Measurements from ENCODE around the gene MAD2L2.

MAD2L2 gene

DNA sequence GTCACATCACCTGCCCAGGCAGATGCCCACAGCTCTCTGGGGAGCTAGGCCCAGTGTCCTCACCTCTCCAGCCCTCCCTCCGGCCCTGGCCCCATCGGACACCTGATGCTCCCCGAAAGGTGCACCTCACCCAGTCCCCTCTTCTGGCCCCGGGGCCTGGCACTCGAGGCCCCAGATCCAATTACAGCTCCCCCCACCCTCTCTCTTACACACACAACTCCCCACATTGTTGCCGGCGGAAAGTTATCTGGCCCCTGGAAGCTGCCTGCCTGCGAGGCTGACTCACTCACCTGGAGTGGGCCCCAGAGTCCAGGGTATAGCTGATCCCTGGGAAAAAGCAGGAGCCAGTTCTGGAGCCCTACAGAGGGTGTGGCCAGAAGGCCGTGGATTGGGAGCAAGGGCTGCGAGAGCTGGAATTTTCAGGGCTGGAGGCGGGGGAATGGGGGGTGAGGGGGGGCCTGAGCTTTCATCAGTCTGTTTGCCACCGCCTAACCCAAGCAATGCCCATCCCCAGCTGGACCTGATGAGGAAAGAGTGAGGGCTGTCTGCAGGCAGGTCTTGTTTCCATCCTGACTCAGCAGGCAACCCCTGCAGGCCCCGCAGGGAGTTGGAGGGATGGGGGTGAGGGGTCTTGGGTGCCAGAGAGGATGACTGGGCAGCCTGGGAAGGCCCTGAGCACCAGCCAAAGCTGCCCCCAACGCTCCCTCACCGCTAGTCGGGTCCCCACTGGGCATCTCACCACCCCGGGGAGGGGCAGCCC lies 27.7 kb downstream of the MAD2L2 start:
- no peak for DNase-seq (ENCODE audit: low read depth)

DNA sequence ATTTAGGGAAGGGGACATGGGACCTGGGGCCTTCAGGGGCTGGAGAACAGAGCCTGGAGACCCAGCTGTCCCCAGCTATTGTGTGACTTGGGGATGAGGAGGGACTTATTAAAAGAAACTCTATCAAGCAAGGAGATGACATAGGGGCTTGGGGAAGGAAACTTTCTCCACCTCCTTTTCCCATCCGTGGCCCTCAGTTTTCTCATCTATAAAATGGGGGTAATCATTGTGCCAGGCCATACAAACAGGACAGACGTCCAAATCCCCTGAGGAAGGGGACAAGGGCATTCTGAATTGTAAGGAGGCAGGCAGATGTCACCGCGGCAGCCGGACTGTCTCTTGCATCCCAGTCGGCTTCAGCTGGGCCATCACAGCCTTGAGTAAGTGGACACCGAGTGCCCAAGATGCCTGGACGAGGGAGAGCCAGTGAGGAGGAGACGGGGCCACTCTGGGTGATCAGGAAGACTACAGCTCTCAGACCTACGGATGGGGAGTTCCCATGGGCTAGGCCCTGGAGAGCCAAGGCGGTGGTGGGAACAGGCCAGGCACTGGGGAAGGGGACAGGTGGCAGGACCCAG lies 28.7 kb downstream of the MAD2L2 start:
- DNase-seq (ENCODE audit: low read depth), result no peak

DNA sequence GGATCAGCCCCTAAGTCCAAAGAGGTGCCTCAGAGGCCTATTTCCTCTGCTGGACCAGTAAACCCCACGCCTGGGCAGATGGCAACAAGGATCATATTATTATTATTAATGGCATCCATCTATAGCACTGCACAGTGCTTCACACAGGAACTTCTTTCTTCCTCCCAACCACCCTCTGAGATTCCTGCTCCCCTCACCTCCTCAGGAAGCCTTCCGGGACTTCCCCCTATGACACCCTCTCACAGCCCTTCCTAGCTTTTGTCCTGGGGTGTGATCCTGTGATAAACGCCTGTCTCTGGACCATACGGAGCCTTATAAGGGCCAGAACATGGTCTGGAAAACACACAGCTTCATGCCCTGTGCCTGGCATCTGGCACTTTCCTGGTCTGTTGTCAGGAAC lies 29.9 kb downstream of the MAD2L2 start:
- DNase-seq (ENCODE audit: low read depth), result no peak

DNA sequence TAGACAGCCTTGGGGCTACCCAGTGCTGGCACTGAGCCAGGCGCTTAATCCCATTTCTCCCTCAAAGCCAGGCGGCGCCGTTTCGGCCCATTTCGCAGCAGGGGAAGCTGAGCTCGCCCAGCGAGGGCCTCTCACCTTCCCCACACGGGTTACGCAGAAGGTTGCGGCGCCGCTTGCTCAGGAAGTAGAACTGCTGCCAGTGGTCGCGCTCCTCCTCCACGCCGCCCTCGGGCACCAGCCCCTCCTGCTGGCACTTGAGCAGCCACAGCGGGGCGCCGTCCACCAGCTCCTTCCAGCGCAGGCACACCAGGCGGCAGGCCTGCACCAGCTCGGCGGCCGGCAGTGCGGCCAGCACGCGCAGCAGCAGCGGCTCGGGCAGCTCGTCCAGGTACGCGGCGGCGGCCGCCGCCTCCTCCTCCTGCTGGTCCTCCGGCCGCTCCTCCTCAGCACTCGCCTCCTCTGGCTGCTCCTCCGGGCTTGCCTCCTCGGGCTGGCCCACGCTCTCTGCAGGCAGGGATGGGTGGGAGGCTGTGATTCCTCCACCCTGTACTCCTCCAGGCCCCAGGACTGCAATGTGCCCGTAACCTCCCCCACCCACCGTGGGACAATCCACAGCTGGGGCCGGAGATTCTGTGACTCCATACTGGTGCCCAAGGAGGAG lies 30.5 kb downstream of the MAD2L2 start:
- DNase-seq (ENCODE audit: low read depth), result peak; percentile 67

DNA sequence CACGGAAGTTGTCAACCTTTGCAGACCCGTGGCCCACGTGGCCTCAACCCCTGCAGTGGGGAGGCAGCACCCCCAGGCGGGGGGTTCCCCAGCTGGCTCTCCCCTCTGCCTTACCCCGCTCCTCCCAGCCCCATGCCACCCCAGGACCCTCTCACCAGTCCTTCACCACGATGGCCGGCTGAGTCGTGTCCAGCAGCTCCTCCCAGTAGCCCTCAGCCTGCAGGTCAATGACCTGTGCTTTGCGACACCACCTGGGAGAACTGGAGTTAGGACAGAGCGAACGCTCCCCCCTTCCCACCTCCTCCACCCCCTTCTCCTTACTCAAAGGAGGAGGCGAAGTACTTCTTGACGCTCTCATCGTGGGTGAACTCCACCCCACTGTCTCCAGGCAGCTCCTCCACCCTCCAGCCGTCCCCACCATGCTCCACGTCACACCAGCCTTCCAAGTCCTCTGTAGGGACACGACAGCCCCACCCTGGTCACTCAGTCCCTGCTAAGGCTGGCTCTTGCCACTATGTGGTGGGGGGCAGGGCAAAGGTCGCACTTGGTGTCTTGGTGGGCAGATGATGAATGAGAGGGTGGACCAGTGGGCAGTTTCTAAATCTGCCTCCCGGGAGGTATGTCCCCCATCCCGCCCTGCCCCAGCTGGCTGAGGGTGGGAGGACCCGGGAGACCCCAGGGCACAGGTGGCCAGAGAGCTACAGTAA lies 31.2 kb downstream of the MAD2L2 start:
- no peak for DNase-seq (ENCODE audit: low read depth)

DNA sequence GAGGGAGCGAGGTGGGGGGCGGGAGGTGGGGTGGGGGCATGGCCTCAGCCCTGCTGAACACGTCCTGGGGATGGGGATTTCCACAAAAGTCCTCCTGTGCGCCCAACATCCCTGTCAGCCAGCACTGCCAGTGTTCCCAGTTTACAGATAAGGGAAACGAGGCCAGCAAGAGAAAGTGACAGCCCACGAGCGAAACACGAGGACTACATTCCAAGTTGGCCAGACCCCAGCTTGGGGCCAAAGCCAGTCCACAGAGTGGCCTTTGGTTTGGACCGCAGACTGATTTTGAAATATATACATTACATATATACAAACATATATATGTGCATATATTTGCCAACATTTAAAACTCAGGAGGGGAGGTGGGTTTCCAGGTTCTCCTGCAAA lies 31.7 kb downstream of the MAD2L2 start:
- DNase-seq (ENCODE audit: low read depth), result no peak

DNA sequence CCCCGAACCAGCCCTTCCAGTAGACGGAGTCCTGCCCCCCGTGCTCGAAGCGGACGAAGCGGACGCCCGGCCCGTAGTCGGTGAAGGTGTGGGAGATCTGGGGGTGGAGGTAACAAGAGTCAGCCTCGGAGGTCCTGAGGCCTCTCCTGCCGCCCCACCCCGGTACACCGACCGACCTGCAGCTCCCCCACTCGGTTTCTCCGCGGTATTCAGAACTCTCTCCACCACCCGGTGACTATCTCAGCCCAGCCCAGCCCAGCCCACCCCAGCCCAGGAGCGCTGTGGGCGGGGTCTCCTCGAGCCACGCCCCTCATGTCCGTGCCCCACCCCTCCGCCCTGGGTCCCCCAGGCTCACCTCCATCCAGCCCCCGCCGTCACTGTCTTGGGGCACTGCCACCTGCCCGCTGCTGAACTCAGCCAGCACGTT lies 32.2 kb downstream of the MAD2L2 start:
- DNase-seq (ENCODE audit: low read depth), result peak; percentile 26

DNA sequence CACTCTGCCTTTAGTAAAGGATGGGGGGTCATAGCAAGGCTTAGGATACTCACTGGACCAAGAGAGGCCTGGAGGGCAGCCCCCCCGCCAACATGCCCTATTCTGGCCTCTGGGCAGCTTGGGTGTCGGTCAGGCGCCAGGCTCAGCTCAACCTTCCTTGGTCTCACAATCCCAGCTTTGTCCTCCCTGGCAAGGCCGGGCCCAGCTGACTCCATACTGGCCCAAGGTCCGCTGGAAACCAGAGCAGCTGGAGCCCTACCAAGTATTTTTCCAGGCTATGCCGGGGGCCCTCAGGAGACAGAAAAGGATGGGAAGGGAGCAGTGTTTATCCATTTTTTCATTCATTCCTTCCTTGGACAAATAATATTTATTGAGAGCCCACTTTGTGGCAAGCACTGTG lies 32.9 kb downstream of the MAD2L2 start:
- DNase-seq (ENCODE audit: low read depth), result no peak

DNA sequence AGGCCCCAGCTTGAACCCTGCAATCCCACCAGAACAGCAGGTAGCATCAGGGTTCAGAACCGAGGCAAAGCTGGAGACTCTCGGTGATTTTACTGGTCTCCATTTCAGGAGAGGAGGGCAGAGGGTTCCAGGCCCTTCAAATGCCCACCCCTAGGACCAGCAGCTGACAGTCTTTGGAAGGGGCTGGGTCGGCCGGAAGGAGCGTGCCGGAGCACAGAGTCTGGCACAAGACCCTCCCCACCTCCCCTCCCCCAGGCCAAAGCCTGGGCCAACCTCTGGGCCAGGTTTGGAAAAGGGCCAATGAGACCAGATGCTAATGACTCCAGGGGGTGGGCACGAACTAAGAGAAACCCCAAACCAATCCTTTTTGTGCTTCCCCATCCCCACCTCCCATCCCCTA lies 33.6 kb downstream of the MAD2L2 start:
- no peak for DNase-seq (ENCODE audit: low read depth)

DNA sequence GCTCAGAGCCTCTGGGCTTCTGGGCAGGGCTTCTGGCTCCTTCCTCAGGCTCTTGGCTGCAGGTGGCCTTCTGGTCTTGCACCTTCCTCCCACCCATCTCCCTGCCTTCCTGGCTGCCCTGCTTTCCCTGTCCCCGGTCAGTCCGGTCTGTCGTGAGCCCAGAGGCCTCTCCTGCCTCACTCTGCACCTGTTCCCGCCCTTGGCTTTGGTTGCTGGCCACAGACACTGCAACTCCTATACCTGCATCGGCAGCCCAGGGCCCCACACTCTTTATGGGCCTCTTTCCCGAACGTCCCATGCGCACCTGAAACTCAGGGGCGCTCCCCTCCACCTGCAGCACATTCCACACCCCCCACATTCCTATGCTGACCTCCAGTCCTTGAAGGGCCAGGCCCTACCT lies 34.6 kb downstream of the MAD2L2 start:
- no peak for DNase-seq (ENCODE audit: low read depth)

DNA sequence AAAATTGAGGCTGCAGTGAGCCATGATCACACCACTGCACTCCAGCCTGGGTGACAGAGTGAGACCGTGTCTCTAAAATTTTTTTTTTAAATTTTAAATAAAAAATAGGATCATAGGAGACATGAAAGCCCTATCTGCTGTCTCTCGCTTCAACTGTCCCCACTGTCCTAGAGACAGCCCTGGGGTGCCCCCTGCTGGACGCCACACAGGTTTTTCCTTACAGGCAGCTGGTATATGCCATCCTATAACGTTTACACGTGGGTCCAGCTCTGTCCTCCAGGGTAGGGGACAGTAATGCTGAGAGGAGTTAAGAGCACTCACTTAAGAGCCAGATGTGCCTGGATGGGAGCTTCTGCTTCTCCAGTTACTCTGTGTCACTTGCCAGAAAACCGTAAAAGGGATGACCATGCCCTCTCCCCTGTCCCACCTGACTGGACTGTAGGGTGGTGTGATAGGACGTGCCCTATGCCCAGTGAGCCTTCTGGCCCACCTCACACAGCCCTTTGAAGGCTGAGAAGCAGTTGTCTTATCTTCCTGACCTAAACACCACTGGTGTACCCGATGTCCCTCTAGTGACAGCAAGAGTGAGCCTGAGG lies 35.2 kb downstream of the MAD2L2 start:
- DNase-seq (ENCODE audit: low read depth), result peak; percentile 70

DNA sequence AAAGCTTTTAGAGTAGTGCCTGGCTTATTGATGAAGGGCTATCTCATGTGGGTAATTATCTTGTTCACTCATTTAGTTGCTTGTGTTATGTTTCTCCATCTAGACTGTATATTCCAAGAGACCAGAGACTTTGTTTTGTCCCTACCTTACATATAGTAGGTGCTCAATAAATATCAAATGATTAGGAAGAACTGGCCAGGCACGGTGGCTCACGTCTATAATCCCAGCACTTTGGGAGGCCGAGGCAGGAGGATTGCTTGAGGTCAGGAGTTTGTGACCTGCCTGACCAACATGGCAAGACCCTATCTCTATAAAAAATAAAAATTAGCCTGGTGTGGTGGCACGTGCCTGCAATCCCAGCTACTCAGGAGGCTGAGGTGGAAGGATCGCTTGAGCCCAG lies 35.7 kb downstream of the MAD2L2 start:
- no peak for DNase-seq (ENCODE audit: low read depth)

DNA sequence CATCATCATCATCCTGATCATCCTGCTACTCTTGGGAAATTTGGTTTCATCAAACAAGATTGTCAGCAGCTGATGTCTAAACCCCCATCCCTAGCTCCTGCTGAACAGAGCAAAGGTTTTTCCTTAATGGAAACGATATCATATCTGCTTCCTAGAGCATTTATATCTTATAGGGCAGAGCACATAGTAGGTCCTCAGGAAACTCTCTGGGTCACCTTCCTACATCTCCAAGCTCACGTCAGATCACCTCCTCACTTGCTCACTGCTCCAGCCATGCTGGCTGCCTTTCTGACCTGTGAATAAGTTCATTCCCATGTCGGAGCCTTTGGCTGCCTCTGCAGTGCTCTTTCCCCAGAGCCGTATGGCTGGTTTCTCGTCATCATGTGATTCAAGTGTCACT lies 37.2 kb downstream of the MAD2L2 start:
- no peak for DNase-seq (ENCODE audit: low read depth)

DNA sequence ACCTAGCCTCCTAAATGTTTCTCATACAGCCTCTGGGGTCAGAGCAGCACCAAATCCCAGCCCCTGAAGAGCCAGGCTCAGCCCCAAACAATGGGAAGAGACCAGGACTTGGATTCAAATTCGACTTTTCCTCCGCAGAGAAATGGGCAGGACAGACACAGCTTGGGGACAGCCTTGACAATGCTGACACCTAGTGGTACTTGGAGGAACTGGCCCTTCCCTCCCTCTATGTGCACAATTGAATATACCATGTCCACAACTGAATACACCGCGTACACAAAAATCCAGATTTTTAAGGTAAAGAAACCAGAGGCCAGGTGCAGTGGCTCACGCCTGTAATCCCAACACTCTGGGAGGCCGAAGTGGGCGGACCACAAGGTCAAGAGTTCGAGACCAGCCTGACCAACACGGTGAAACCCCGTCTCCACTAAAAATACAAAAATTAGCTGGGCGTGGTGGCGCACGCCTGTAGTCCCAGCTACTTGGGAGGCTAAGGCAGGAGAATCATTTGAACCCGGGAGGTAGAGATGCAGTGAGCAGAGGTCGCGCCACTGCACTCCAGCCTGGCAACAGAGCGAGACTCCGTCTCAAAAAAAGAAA lies 38.4 kb downstream of the MAD2L2 start:
- peak; percentile 56 for DNase-seq (ENCODE audit: low read depth)

DNA sequence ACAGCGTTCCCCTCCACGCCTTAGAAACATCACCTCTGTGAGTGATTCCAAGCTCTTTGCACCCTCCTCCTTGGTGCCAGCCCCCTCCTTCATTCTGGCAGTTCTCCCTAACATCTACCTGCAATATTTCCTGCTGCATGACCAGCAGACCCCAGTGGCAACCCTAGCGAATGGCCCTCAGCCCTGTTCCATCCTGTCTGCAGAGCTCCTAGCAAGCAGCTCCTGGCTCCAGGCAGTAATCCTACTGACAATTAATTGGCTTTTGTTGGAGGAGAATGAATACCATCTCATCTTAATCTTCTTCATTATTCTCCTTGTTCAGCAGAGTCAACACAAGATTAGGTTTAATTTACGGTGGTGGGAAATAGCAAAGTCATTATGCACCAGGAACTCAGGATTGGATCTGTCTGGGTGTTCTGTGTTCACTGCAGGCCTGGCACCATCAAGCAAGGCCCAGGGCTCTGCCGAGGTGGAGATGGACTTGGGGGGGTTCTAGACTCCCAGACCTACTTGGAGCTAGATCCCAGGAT lies 39.1 kb downstream of the MAD2L2 start:
- no peak for DNase-seq (ENCODE audit: low read depth)

DNA sequence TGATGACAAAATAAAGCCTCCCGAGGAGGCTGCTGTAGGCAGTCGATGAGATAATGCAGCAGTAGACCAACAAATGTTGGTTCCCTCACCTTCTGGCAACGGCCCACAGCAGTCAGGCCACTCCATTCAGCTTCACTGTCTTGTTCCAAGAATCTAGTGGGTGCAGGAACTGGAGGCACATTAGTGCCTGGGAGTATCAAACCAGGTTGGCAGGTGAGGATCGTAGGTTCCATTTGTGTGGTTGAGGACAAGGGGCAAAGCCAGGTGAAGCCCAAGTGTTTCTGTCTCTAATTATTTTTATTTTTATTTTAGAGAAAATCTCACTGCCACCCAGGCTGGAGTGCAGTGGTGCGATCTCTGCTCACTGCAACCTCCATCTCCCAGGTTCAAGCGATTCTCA lies 40.0 kb downstream of the MAD2L2 start:
- DNase-seq (ENCODE audit: low read depth), result no peak

DNA sequence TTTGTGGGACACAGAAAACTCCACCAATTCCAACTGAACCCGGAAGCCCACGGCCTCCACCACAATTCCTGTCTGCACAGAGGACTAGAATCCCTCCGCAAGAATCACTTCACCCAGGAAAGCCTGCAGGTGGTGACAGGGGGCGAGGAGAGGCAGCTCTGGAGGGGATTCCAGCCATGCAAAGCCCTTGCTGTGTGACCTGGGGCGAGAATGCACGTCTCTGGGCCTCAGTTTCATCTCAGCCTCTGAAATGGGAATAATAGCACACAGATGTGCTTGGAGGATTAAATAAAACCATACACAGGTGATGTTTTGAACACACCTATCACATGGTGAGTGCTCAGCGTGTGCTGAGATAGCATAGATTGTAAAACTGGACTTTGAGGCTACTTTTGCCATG lies 40.8 kb downstream of the MAD2L2 start:
- DNase-seq (ENCODE audit: low read depth), result no peak

DNA sequence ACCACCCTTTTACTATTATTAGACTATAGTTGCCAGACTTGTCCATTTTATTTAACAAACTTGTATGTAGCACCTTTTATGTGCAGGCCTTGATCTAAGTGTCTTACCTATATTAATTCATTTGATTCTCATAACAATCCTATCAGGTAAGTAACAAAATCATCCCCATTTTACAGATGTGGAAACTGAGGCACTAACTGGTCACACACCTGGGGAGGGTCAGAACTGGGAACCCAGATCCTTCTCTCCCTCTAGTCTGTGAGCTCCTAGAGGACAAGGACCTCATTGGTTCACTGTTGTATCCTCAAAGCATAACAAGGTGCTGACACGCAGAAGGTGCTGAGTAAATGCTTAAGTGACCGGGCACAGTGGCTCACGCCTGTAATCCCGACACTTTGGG lies 41.6 kb downstream of the MAD2L2 start:
- no peak for DNase-seq (ENCODE audit: low read depth)

DNA sequence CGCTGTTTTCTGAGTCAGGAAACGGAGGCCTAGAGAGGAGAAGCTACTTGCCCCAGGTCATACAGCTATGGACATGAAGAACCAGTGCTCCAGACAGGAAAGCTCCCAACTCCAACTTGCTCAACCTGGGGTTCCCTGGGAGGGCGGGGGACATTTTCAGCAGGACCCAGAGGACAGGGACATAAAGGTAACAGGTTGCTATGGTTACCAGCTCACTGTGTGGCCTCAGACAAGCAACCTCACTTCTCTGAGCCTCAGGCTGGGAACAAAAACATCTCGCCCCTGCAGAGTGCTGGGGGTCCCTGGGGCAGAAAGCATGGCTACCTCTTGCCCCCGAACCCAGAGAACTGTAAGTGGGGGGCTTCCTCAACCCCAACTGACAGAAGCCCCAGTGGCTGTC lies 42.8 kb downstream of the MAD2L2 start:
- DNase-seq (ENCODE audit: low read depth), result no peak

DNA sequence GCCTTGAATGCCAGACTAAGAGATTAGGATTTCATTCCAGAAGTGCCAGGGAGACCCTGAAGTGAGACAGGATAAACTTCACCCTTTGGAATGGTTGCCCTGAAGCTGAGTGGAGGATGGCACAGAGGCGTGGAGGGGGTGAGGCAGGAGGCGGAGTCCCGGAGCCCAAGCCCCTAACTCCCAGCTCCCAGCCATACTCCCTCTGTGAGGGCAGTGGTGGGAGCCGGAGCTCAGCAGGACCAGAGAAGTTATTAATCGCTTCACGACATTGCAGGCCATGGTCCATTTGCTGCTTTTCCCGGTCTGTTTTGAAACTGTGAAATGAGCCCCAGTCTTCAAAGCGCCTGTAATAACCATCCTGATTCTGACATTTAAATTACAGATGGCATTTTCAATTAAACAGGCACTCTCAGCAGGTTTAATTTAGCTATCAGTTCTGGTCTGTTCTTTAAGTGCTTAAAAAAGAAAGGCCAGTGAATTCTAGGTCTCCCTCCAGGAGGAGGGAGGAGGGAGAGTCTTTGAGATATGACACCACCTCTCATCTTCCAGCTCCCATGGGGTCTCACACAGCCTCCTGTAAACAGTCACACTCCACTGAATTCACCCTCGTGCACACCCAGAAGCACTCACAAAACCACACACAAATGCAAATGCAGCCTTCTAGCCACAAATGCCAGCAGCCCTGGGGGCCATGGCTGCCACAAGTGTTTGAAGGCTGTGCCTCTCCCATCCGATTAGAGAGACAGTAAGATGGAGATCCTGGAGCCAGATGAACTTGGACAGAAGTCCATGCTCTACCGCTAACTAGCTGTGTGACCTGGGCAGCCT lies 46.4 kb downstream of the MAD2L2 start:
- DNase-seq (ENCODE audit: low read depth), result no peak
